Progenitor cell of endocrine pancreas (in vitro differentiated cells): ENCODE measurements around the gene SEPSECS. TPM values are rescaled to one million over a fixed set of nuclear protein-coding genes. Genes with fewer than 3 reads are reported as not detected.

ENCODE experiments used
- DNase-seq: peaks from one replicate; pipeline ENCODE4 v3.0.0; 2021; ENCODE audit warnings: low spot score; ENCODE audit not compliant: unreplicated experiment
- H3K27ac Mint-ChIP-seq: 2 replicates; pipeline ENCODE4 v1.8.0; 2021; ENCODE audit warnings: mild to moderate bottlenecking, moderate library complexity, mixed read lengths
- H3K27me3 Mint-ChIP-seq: 2 replicates; pipeline ENCODE4 v1.8.0; 2021; ENCODE audit warnings: mixed read lengths
- H3K36me3 Mint-ChIP-seq: 2 replicates; pipeline ENCODE4 v1.8.0; 2022; ENCODE audit warnings: mixed read lengths; ENCODE audit not compliant: insufficient read depth
- H3K4me1 Mint-ChIP-seq: 2 replicates; pipeline ENCODE4 v1.8.0; 2021; ENCODE audit warnings: low read depth, mixed read lengths
- H3K4me3 Mint-ChIP-seq: 2 replicates; pipeline ENCODE4 v1.8.0; 2021; ENCODE audit warnings: low read depth, mild to moderate bottlenecking, moderate library complexity, mixed read lengths
- H3K9me3 Mint-ChIP-seq: 2 replicates; pipeline ENCODE4 v1.8.0; 2021; ENCODE audit warnings: low read depth, mixed read lengths
- total RNA-seq: library from RNA; stranded (reverse); gene quantifications from 2 replicates; pipeline ENCODE4 v1.2.1, GENCODE V29; 2021
- TF ChIP-seq, protein P1 (sequence below): fragments of 200-600 bp; sonication (generic); IDR thresholded peaks from one replicate; pipeline ENCODE4 v1.5.0; 2021; ENCODE audit warnings: antibody characterized with exemption, mild to moderate bottlenecking; ENCODE audit not compliant: unreplicated experiment

The SEPSECS gene
- total RNA-seq, 1 donor from 2014 or later: 8.8 TPM

DNA sequence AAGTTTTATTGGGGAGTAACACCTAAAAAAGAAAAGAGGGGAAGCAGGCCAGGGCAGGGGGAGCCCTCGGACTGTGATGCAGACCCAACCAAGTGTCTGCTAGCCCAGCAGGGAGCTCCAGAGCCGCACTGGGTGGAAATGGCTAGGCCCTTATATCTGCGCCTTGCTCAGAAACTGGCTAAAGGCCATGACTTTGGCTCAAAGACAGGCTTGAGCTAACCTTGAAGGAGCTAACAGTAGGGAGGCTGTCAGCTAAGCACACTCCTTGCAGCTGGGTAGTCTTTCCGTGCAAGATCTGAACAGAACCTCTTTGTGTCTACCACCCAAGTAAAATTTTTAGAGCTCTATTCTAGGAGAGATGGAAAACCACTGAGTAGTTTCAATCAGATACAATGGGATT is 43.0 kb downstream of the SEPSECS start:
- DNase-seq: no peak
- peaks cover 2% of the 10 kb centered on the region for H3K4me1 Mint-ChIP-seq
- TF ChIP-seq, protein P1, sequence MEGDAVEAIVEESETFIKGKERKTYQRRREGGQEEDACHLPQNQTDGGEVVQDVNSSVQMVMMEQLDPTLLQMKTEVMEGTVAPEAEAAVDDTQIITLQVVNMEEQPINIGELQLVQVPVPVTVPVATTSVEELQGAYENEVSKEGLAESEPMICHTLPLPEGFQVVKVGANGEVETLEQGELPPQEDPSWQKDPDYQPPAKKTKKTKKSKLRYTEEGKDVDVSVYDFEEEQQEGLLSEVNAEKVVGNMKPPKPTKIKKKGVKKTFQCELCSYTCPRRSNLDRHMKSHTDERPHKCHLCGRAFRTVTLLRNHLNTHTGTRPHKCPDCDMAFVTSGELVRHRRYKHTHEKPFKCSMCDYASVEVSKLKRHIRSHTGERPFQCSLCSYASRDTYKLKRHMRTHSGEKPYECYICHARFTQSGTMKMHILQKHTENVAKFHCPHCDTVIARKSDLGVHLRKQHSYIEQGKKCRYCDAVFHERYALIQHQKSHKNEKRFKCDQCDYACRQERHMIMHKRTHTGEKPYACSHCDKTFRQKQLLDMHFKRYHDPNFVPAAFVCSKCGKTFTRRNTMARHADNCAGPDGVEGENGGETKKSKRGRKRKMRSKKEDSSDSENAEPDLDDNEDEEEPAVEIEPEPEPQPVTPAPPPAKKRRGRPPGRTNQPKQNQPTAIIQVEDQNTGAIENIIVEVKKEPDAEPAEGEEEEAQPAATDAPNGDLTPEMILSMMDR: no peak
- H3K36me3 Mint-ChIP-seq: no peaks in the 10 kb centered on the region
- H3K4me3 Mint-ChIP-seq: no peak overlapping the region
- H3K27ac Mint-ChIP-seq: no peak overlapping the region
- peaks cover 12% of the 10 kb centered on the region for H3K27me3 Mint-ChIP-seq
- no peaks in the 10 kb centered on the region for H3K9me3 Mint-ChIP-seq

DNA sequence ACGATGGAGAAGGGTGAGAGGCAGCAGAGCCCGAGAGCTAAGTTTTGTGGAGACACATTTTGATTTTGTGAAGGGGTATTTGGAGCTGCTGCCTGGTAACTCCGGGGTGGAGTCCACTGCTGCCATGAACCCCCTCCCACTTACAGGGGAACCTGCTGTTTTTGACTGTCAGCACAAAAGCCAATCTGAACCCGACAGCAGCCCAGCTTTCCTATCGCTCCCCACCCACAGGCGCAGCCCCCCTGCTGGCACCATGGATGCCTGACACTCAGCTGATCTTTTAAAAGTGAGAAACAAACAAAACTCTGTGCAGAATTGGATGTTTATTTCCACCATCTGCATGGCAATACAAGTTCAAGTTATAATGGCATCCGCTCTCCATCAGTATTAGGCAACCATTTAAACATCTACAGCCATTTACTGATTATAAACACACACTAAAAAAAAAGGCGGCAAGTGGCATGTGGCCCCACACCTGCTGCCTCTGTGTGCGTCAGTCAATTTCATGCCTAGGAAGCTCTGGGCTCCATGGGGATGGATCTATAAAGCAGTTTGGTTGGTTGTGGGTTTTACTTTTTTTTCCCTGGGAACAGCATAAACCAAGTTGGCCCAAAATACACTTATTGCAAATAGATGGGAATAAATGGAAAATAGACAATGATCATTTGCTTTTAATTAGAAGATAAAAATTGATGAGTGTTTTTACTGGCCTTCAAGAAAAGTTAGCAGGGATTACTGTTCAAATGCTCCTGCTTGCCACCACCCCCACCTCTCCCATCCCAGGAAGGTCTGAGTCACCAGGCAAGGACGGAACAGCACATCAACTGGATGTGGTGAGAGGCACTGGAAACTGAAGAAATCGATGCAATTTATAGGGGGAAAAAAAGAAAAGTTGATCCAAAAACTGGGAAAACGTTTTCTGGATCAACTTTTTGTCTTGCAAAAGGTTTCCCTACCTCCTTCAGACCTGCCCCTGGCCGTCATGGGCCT is 46.0 kb downstream of the SEPSECS start:
- Mint-ChIP-seq H3K9me3 (no peaks in the 10 kb centered on the region), H3K27ac (no peak overlapping the region), H3K4me3 (no peak overlapping the region), H3K36me3 (no peaks in the 10 kb centered on the region), H3K27me3 (peaks cover 16% of the 10 kb centered on the region), H3K4me1 (peaks cover 2% of the 10 kb centered on the region)
- TF ChIP-seq, protein P1: no peak
- DNase-seq: no peak

DNA sequence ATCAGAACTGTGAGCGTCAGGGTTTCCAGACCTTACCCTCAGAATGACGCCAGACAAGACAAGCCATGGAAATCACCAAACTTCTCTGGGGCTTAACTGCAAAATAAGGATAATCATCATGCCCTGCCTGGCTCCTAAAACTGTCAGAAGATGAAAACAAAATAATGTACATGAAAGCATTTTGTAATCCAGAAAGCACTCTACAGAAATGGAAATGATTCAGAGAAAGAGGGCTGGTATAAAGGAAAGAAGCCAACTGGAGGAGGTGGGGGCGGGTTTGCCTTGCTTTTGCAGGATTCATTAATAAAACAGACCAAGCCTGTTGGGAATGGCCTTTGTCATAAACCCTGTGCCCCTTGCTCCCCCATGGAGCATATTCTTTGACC is 47.3 kb downstream of the SEPSECS start:
- no peak overlapping the region for H3K4me3 Mint-ChIP-seq
- TF ChIP-seq, protein P1: no peak
- DNase-seq: no peak
- H3K9me3 Mint-ChIP-seq: no peaks in the 10 kb centered on the region
- peaks cover 2% of the 10 kb centered on the region for H3K4me1 Mint-ChIP-seq
- no peaks in the 10 kb centered on the region for H3K36me3 Mint-ChIP-seq
- peaks cover 16% of the 10 kb centered on the region for H3K27me3 Mint-ChIP-seq
- H3K27ac Mint-ChIP-seq: no peak overlapping the region

DNA sequence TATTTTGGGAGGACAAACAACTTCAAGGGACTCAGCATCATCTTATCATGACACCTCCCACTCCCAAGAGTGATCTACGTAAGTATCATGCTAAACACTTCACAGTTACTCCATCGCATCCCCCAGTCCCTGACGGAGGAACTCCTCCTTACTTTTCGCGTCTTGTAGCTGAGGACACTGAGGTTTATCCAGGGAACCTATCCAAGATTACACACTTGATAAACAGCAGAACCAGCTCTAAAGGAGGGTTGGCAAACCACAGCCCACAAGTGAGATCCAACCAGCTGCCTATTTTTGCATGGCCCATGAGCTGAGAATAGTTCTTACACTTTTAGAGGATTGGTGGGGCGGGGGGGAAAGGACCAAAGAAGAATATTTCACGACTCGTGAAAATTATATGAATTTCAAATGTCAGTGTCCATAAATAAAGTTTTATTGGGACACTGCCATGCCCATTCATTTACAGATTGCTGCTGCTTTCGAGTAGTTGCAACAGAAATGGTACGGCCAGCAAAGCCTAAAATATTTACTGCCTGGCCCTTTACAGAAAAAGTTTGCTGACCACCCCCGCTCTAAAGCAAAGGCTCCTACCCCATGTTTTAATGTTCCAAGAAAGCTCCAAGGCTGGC is 47.8 kb downstream of the SEPSECS start:
- Mint-ChIP-seq H3K36me3 (no peaks in the 10 kb centered on the region), H3K27ac (no peak overlapping the region), H3K4me1 (peaks cover 2% of the 10 kb centered on the region), H3K27me3 (peaks cover 16% of the 10 kb centered on the region), H3K4me3 (no peak overlapping the region), H3K9me3 (no peaks in the 10 kb centered on the region)
- TF ChIP-seq, protein P1: no peak
- DNase-seq: no peak

DNA sequence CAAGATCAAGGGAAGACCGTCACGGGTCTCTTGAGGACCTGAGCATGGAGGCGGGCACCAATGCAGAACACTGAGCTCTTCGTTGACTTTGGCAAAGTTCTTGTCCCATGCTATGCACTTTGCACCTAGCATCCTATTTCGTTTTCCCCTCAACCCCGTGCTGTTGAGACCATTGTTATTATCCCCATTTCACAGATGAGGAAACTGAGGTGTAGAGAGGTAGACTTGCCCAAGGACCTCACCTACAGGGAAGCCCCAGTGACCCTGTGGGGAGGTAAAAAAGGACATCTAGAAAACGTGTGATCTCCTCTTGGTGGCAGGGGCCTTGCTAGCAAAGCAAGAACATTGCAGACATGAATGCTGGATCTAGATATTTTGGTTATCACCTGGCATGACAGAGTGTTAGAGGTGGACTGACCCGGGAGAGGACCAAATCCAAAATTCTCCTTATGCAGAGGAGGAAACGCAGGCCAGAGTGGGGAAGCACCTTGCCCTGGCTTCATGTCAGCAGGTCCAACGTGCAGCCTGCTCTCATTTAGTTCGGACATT is 48.5 kb downstream of the SEPSECS start:
- Mint-ChIP-seq H3K27me3 (peaks cover 16% of the 10 kb centered on the region), H3K27ac (no peak overlapping the region), H3K9me3 (no peaks in the 10 kb centered on the region), H3K4me3 (no peak overlapping the region), H3K36me3 (no peaks in the 10 kb centered on the region), H3K4me1 (peaks cover 2% of the 10 kb centered on the region)
- no peak for DNase-seq
- TF ChIP-seq, protein P1: no peak
